ENCODE data around the gene NME4.

NME4 gene

GRCh38 chr16:352547-353403 is 44.2 kb upstream of the NME4 start, which contains the start of gene AXIN1:
AXIN1 (minus strand) TSS chr16:352723; CDS start chr16:347025, 5,698 bp downstream.
- Histone ChIP-seq H3K27ac (peak within 1 kb of the TSS; percentile 43), H3K27me3 (replicated peaks) (no peaks in the 10 kb centered on the region), H3K36me3 (replicated peaks) (no peaks in the 10 kb centered on the region), H3K4me3 (ENCODE audit: low read depth, low read length) (peak within 1 kb of the TSS; percentile 64)
- DNase-seq: peak; percentile 97
- in situ Hi-C loops (cut with HindIII; ENCODE audit: low pct_ligation_motif_present, low sequenced_read_pairs): no loop called here
- peak; percentile 45 for TF ChIP-seq CTCF (IDR thresholded peaks at IDR 0.05; ENCODE audit: low read depth, low read length, missing control alignments)

- in situ Hi-C loops (cut with HindIII; ENCODE audit: low pct_ligation_motif_present, low sequenced_read_pairs): no loop called here
- Histone ChIP-seq H3K27ac (no peak overlapping the region), H3K4me3 (ENCODE audit: low read depth, low read length) (peak overlapping the region; percentile 42), H3K36me3 (replicated peaks) (no peaks in the 10 kb centered on the region), H3K27me3 (replicated peaks) (no peaks in the 10 kb centered on the region)
- no peak for DNase-seq
- TF ChIP-seq CTCF (IDR thresholded peaks at IDR 0.05; ENCODE audit: low read depth, low read length, missing control alignments): no peak
Measured at GRCh38 chr16:353404-354290, 43.4 kb upstream of the NME4 start.

- no peak overlapping the region for H3K27ac ChIP-seq
- no peak overlapping the region for H3K4me3 ChIP-seq (ENCODE audit: low read depth, low read length)
- no peaks in the 10 kb centered on the region for H3K36me3 ChIP-seq (replicated peaks)
- H3K27me3 ChIP-seq (replicated peaks): no peaks in the 10 kb centered on the region
- in situ Hi-C loops (cut with HindIII; ENCODE audit: low pct_ligation_motif_present, low sequenced_read_pairs): no loop called here
- TF ChIP-seq CTCF (IDR thresholded peaks at IDR 0.05; ENCODE audit: low read depth, low read length, missing control alignments): no peak
- DNase-seq: no peak
Measured at GRCh38 chr16:354291-354881, 42.6 kb upstream of the NME4 start.

GRCh38 chr16:354971-355461 is 42.0 kb upstream of the NME4 start:
- Histone ChIP-seq H3K36me3 (replicated peaks) (no peaks in the 10 kb centered on the region), H3K27me3 (replicated peaks) (no peaks in the 10 kb centered on the region), H3K27ac (no peak overlapping the region), H3K4me3 (ENCODE audit: low read depth, low read length) (no peak overlapping the region)
- in situ Hi-C loops (cut with HindIII; ENCODE audit: low pct_ligation_motif_present, low sequenced_read_pairs): no loop called here
- no peak for DNase-seq
- no peak for TF ChIP-seq CTCF (IDR thresholded peaks at IDR 0.05; ENCODE audit: low read depth, low read length, missing control alignments)

- no peak for TF ChIP-seq CTCF (IDR thresholded peaks at IDR 0.05; ENCODE audit: low read depth, low read length, missing control alignments)
- no peak overlapping the region for H3K4me3 ChIP-seq (ENCODE audit: low read depth, low read length)
- no peaks in the 10 kb centered on the region for H3K27me3 ChIP-seq (replicated peaks)
- in situ Hi-C loops (cut with HindIII; ENCODE audit: low pct_ligation_motif_present, low sequenced_read_pairs): no loop called here
- H3K36me3 ChIP-seq (replicated peaks): no peaks in the 10 kb centered on the region
- no peak for DNase-seq
- H3K27ac ChIP-seq: no peak overlapping the region
Measured at GRCh38 chr16:356741-357140, 40.3 kb upstream of the NME4 start.

Data from brain microvascular endothelial cell (primary cell).